ENCODE measurements around the gene CSF1.

GRCh38 chr1:109901524-109902145, 9.0 kb upstream of the CSF1 start:
- no peak for TF ChIP-seq SUZ12 (IDR thresholded peaks at IDR 0.05; ENCODE audit: extremely low read depth, insufficient read depth, insufficient read length)
- TF ChIP-seq ZNF274 (IDR thresholded peaks at IDR 0.05; ENCODE audit: low read depth, low read length) = no peak
